Heart left ventricle (tissue), 16 donors: ENCODE data around the gene TRIM74. TPM values are rescaled to one million over a fixed set of nuclear protein-coding genes. Genes with fewer than 3 reads are reported as not detected.

Source experiments
- ATAC-seq, 4 donors: fragments of 200-7000 bp; cut with Tn5 transposase; one replicate each; pipeline ENCODE4 v1.9.1; 2020 to 2022; ENCODE audit warnings: moderate library complexity in 4 of 4, mild to moderate bottlenecking in 3 of 4, moderate number of reproducible peaks in 1 of 4
- DNase-seq, 5 donors: peaks; one replicate each; pipeline ENCODE4 v3.0.0-alpha.2; 2020
- H3K27ac ChIP-seq, 12 donors: fragments of 200-600 bp; sonication (generic) in 4 of 12; one replicate each; pipeline versions ENCODE4 v1.5.0 to v1.8.0; 2016 to 2022; ENCODE audit warnings: mild to moderate bottlenecking in 2 of 12
- H3K27me3 ChIP-seq, 9 donors: fragments of 200-600 bp; sonication (generic) in 2 of 9; one replicate each; pipeline versions ENCODE4 v1.5.1 to v1.8.0; 2016 to 2022; ENCODE audit warnings: mild to moderate bottlenecking in 3 of 9
- H3K36me3 ChIP-seq, 9 donors: fragments of 200-600 bp; sonication (generic) in 2 of 9; one replicate each; pipeline versions ENCODE4 v1.5.0 to v1.8.0; 2018 to 2022; ENCODE audit warnings: mild to moderate bottlenecking in 2 of 9
- H3K4me1 ChIP-seq, 12 donors: fragments of 200-600 bp; sonication (generic) in 4 of 12; one replicate each; pipeline versions ENCODE4 v1.5.0 to v1.8.0; 2016 to 2022; ENCODE audit warnings: mild to moderate bottlenecking in 3 of 12
- H3K4me3 ChIP-seq, 12 donors: fragments of 200-600 bp; sonication (generic) in 4 of 12; one replicate each; pipeline versions ENCODE4 v1.5.0 to v1.8.0; 2017 to 2022; ENCODE audit warnings: mild to moderate bottlenecking in 9 of 12, moderate library complexity in 4 of 12
- H3K9me3 ChIP-seq, 12 donors: fragments of 200-600 bp; sonication (generic) in 4 of 12; one replicate each; pipeline versions ENCODE4 v1.5.0 to v1.8.0; 2016 to 2022; ENCODE audit warnings: mild to moderate bottlenecking in 1 of 12
- CTCF ChIP-seq, 12 donors: fragments of 200-600 bp; sonication (generic) in 4 of 12; IDR thresholded peaks; one replicate each; pipeline versions ENCODE4 v1.5.0 to v1.8.0; 2018 to 2022; ENCODE audit warnings: antibody characterized with exemption in 12 of 12, mild to moderate bottlenecking in 5 of 12
- POLR2A ChIP-seq, 2 donors: fragments of 450-650 bp; IDR thresholded peaks; one replicate each; pipeline ENCODE4 v1.6.1; 2017; ENCODE audit warnings: antibody characterized with exemption in 2 of 2, mild to moderate bottlenecking in 2 of 2, moderate library complexity in 2 of 2
- WGBS, 4 donors: extraction: QIAGEN DNeasy Blood & Tissue Kit in 2 of 4; methylation state at CpG; one replicate each; pipeline versions ENCODE4 v1.1.5 to v1.1.7; 2013 to 2018; 5-methylcytosine and 5-hydroxymethylcytosine counted together
- intact Hi-C, 10 donors: fragments of 100-400 bp; cut with DNase I; formaldehyde crosslinking; loops; one replicate each; pipeline versions ENCODE4 v1.11.1 to v1.14.2; 2022
- polyA plus RNA-seq, 2 donors: library from polyadenylated mRNA; stranded (reverse); fragments of 200-250 nt; gene quantifications; one replicate each; pipeline ENCODE4 v1.2.3, GENCODE V29; 2013
- total RNA-seq, 9 donors: library from RNA; depleted of rRNA in 2 of 9; stranded (reverse); fragments of >200 nt in 2 of 9; fragmentation: NEBNext Ultra II Directional in 3 of 9; extraction: Animal tissue kit (Norgen Biotek cat#: 25700) in 3 of 9; gene quantifications; one replicate each; pipeline versions ENCODE4 v1.1.0 to v1.2.4, GENCODE V29; 2016 to 2023
- donor health status: ischemic (EF 13 %, LVEDD 7.1; RV severe dilation, severe dysfunction).
- donor health status: healthy with polysubstance abuse.
- donor health status: DM: no; HTN: yes; CAD: no.
- donor health status: DM: no; HTN: no; CAD: no.
- donor health status: ischemic (EF 25% LVEDD 6.9; RV normal size, moderate dysfunction).
- donor health status: ischemic (EF 25% LVEDD 5.7; RV mildly dilated, moderate dysfunction).
- donor health status: healthy.
- donor health status: DM: yes; HTN: yes; CAD: no.
- donor health status: ischemic (EF 35%, LVEDD 5.7; RV mildly dilated, moderate dysfunction).
- donor health status: nonischemic (EF 11% LVEDD 7.7; RV severe dilation, severe dysfunction).
- donor health status: DM: yes; HTN: yes; CAD: no.
- donor health status: PGD.
- donor health status: ischemic (EF 29% LVEDD 5.4; RV normal size, mild dysfunction).
- donor health status: nonischemic (EF 23%, LVEDD 6.1; RV moderate dilation, normal function).

The TRIM74 gene
- total and polyA plus RNA-seq, 11 donors: 0.06 to 1.7 (median 0.46) TPM; not detected in 6

GRCh38 chr7:72924733-72925545, 44.3 kb downstream of the TRIM74 start, which contains the start of gene POM121:
Gene POM121, plus strand, starts transcription at chr7:72925095. Its CDS starts 27 bp downstream, at chr7:72925122.
- Histone ChIP-seq H3K9me3 (no peaks in the 10 kb centered on the region), H3K27me3 (no peaks in the 10 kb centered on the region), H3K4me1 (peaks cover 0 to 22% (median 16%) of the 10 kb centered on the region in 12 donors), H3K4me3 (peak within 1 kb of the TSS; percentile 63 to 96 (median 90)), H3K36me3 (peaks cover 0 to 46% (median 38%) of the 10 kb centered on the region in 9 donors), H3K27ac (peak within 1 kb of the TSS; percentile 68 to 95 (median 90))
- intact Hi-C loops: loop anchor here in 4 of 10 donors (5.0 to 10.0 kb wide), 4 partner anchors 93 to 520 kb away; partner anchors contain the start of gene TYW1B (in 2 of the 4)
- TF ChIP-seq CTCF (IDR thresholded peaks at IDR 0.05) (no peak), POLR2A (IDR thresholded peaks at IDR 0.05) (peak in 1 of 2 donors; percentile 76)
- peak; percentile 85 to 98 (median 97) for ATAC-seq
- peak; percentile 75 to 89 (median 86) for DNase-seq
- 0% methylated on average over 56 to 91 of the region's 91 CpGs for WGBS, 4 donors

- H3K36me3 ChIP-seq: peaks cover 0 to 40% (median 34%) of the 10 kb centered on the region in 9 donors
- peak overlapping the region; percentile 63 to 96 (median 90) for H3K4me3 ChIP-seq
- peaks cover 0 to 22% (median 16%) of the 10 kb centered on the region in 12 donors for H3K4me1 ChIP-seq
- no peak for ATAC-seq
- intact Hi-C loops: loop anchor here in 3 of 10 donors (5.0 to 10.0 kb wide), 3 partner anchors 97 to 520 kb away; partner anchors contain the start of gene TYW1B (in 2 of the 3)
- H3K27ac ChIP-seq: peak overlapping the region; percentile 68 to 95 (median 90)
- H3K9me3 ChIP-seq: no peaks in the 10 kb centered on the region
- 0 to 1% (median 0%) methylated on average over 5 of the region's 5 CpGs for WGBS, 4 donors
- no peaks in the 10 kb centered on the region for H3K27me3 ChIP-seq
- TF ChIP-seq POLR2A (IDR thresholded peaks at IDR 0.05): no peak
- TF ChIP-seq CTCF (IDR thresholded peaks at IDR 0.05): no peak
- no peak for DNase-seq
Observed at GRCh38 chr7:72924386-72924732, 44.9 kb downstream of the TRIM74 start.

GRCh38 chr7:72919256-72919775, 50.0 kb downstream of the TRIM74 start:
- Histone ChIP-seq H3K27ac (no peak overlapping the region), H3K9me3 (no peaks in the 10 kb centered on the region), H3K27me3 (no peaks in the 10 kb centered on the region), H3K4me3 (no peak overlapping the region), H3K36me3 (peaks cover 0 to 30% (median 10%) of the 10 kb centered on the region in 9 donors), H3K4me1 (peaks cover 0 to 15% (median 7%) of the 10 kb centered on the region in 12 donors)
- intact Hi-C loops: loop anchor here in 4 of 10 donors (5.0 to 10.0 kb wide), 3 partner anchors 85 to 97 kb away; partner anchors contain the start of gene TYW1B (in 2 of the 4)
- no peak for ATAC-seq
- TF ChIP-seq POLR2A (IDR thresholded peaks at IDR 0.05): no peak
- TF ChIP-seq CTCF (IDR thresholded peaks at IDR 0.05): no peak
- 92 to 93% (median 92%) methylated on average over 4 of the region's 4 CpGs for WGBS, 4 donors
- no peak for DNase-seq
